HG03060 (cell line): Measurements from ENCODE around the gene BMPR1A.
"Not testable (repeated sequence)": the region's sequence is repeated elsewhere in the genome, so short reads cannot be mapped to it uniquely, and the experiment has no call there.

Experiments
- ATAC-seq: cut with Tn5 transposase; IDR thresholded peaks from one replicate; pipeline ENCODE4 v1.9.1; 2021; ENCODE audit warnings: low read depth, moderate number of reproducible peaks; ENCODE audit not compliant: unreplicated experiment

Gene BMPR1A

DNA sequence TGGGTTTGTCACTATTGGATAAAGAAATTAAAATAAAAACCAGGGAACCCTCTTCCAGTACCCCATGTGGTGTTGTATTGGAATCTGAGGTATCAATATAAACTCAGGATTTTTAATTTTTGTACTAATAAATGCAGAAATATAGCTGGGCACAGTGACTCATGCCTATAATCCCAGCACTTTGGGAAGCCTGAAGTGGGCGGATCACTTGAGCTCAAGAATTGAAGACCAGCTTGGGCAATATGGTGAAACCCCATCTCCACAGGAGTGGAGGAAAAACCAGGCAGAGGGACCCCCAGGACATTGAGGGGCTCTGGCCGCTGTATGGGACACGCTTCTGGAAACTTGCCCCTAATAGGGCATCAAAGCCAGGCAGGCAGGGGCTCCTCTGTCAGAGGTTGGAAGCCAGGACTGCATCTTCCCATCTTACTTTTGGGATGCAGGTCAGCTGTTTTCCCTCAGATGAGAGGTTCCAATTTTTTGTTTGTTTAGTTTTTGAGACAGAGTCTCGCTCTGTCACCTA lies 222.9 kb downstream of the BMPR1A start:
- ATAC-seq: no peak

DNA sequence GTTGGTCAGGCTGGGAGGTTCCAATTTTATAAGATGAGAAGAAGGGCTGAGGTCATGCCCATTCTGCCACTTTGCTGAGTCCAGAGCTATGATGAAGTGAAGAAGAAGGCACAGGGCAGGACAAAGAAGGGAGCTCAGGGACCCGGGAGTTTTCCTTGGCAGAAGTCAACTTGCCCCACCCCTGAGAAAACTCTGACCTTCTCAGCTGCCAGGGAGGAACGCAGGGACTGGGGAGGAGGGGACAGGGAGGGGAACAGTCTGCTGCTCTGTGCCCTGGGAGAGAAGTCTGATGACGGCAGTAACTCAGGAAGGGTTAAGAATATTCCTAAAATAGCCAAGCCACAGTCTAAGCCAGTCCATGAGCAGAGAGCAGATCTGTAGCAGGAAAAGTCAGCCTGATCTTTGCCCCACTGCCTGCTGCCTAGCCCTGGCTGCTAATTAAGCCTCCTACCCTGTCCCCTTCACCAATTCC lies 223.6 kb downstream of the BMPR1A start:
- ATAC-seq: no peak

DNA sequence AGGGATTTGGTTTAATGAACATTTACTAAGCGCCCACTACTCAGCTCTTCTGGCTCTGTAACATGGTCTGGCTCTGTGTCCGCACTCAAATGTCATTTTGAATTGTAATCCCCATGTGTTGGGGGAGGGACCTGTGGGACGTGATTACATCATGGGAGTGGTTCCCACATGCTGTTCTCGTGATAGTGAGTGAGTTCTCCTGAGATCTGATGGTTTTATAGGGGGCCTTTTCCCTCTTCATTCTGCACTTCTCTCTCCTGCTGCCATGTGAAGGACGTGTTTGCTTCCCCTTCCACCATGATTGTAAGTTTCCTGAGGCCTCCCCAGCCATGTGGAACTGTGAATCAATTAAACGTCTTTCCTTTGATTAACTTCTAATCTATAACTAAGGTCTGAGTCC lies 224.6 kb downstream of the BMPR1A start:
- ATAC-seq: not testable (repeated sequence)

DNA sequence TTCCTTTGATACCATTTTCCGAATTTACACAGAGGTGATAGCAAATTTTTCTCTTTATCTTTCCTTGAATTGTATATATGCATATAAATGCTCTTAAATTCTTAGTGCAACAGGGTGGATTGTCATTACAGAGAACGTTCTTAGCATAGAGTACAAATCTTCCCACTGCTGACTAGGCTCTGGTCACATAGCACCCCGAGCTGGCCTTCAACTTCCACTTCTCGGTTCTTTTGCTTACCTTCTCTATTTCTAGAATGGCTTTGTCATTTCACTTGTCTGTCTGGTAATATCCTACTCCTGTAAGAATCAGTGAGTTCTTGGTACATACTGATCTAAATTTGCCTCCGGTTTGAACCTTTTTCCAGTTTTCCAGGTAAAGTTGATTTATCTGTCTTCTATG lies 225.3 kb downstream of the BMPR1A start:
- no peak for ATAC-seq
